SU-DHL-6 (cell line): Measurements from ENCODE around the gene GNAT2.

Source experiments
- EZH2phosphoT487 ChIP-seq: fragments of 200-600 bp; sonication (generic), shearing (Covaris generic); conservative IDR thresholded peaks from 2 replicates; pipeline ENCODE4 v1.6.1; 2018; ENCODE audit warnings: mild to moderate bottlenecking, antibody characterized with exemption, low read length, moderate library complexity, mixed read lengths
- TF ChIP-seq, protein P1 (sequence below): fragments of 200-600 bp; sonication (generic); IDR thresholded peaks from one replicate; pipeline ENCODE4 v1.5.1; 2017; ENCODE audit warnings: antibody characterized with exemption, mild to moderate bottlenecking, low read length, moderate library complexity; ENCODE audit not compliant: insufficient read depth, poor library complexity, severe bottlenecking

DNA sequence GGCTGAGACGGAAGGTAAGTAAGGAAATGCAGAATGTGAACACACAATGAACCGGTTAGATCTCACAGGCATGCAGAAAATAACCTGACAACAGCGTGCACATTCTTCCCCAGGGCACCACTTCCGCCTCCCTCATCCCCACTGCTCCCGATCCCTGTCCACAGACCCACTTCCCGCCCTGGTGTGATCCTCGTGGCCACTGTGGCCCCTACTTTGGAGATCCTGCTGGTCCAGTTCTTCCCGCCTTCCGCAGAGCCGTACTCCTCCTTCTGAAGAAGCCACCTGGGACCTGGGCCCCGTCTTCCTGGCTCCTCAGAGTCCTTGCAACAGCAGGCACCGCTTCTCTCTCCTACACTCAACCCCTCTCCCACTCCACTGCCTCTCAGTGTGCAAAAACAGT lies 35.1 kb upstream of the GNAT2 start:
- TF ChIP-seq, protein P1, sequence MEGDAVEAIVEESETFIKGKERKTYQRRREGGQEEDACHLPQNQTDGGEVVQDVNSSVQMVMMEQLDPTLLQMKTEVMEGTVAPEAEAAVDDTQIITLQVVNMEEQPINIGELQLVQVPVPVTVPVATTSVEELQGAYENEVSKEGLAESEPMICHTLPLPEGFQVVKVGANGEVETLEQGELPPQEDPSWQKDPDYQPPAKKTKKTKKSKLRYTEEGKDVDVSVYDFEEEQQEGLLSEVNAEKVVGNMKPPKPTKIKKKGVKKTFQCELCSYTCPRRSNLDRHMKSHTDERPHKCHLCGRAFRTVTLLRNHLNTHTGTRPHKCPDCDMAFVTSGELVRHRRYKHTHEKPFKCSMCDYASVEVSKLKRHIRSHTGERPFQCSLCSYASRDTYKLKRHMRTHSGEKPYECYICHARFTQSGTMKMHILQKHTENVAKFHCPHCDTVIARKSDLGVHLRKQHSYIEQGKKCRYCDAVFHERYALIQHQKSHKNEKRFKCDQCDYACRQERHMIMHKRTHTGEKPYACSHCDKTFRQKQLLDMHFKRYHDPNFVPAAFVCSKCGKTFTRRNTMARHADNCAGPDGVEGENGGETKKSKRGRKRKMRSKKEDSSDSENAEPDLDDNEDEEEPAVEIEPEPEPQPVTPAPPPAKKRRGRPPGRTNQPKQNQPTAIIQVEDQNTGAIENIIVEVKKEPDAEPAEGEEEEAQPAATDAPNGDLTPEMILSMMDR: no peak
- TF ChIP-seq EZH2phosphoT487: no peak
